HCT116 (cell line): ENCODE measurements around the gene RTL1.

Source experiments
- ATF3 ChIP-seq: IDR thresholded peaks from 2 replicates; pipeline ENCODE4 v1.6.1; 2012
- CEBPB ChIP-seq: IDR thresholded peaks from 2 replicates; pipeline ENCODE4 v1.6.1; 2012; ENCODE audit warnings: low read depth
- CTCF ChIP-seq, 3 experiments: fragments of 200-600 bp in 1 of 3; sonication (generic) in 1 of 3; IDR thresholded peaks in 2 of 3; conservative IDR thresholded peaks in 1 of 3; 2 replicates each; pipeline ENCODE4 v1.5.1; 2012 to 2017; ENCODE audit warnings: low read depth in 2 of 3, low read length in 2 of 3, antibody characterized with exemption in 1 of 3, borderline replicate concordance in 1 of 3, control low read depth in 1 of 3, mild to moderate bottlenecking in 1 of 3, mixed read lengths in 1 of 3, mixed run types in 1 of 3, moderate library complexity in 1 of 3; ENCODE audit not compliant: insufficient read depth in 1 of 3
- EZH2 ChIP-seq: fragments of 200-600 bp; sonication (generic); IDR thresholded peaks from 2 replicates; pipeline ENCODE4 v1.6.1; 2017; ENCODE audit warnings: antibody characterized with exemption, mixed run types
- FOSL1 ChIP-seq: IDR thresholded peaks from 2 replicates; pipeline ENCODE4 v1.6.1; 2012; ENCODE audit warnings: low read depth
- JUND ChIP-seq: IDR thresholded peaks from 2 replicates; pipeline ENCODE4 v1.6.1; 2012
- MAX ChIP-seq: IDR thresholded peaks from 2 replicates; pipeline ENCODE4 v1.6.1; 2012
- POLR2A ChIP-seq: IDR thresholded peaks from 2 replicates; pipeline ENCODE4 v1.7.0; 2011; ENCODE audit warnings: borderline replicate concordance; ENCODE audit not compliant: insufficient read depth, insufficient read length; ENCODE audit errors: extremely low read depth
- POLR2AphosphoS5 ChIP-seq: IDR thresholded peaks from 2 replicates; pipeline ENCODE4 v1.6.1; 2011; ENCODE audit warnings: mild to moderate bottlenecking, low read depth, low read length, moderate library complexity
- RAD21 ChIP-seq: IDR thresholded peaks from 2 replicates; pipeline ENCODE4 v1.6.1; 2012; ENCODE audit warnings: low read depth, mild to moderate bottlenecking
- SIN3A ChIP-seq: IDR thresholded peaks from 2 replicates; pipeline ENCODE4 v1.6.1; 2012; ENCODE audit warnings: low read depth

- TF ChIP-seq CTCF (IDR thresholded peaks at IDR 0.05 in 2 of 3, conservative IDR thresholded peaks at IDR 0.05 in 1 of 3; ENCODE audit: borderline replicate concordance in 1 of 3, insufficient read depth in 1 of 3, low read depth in 2 of 3, low read length in 2 of 3) (no peak), RAD21 (no peak), POLR2A (no peak), EZH2 (no peak), FOSL1 (no peak), SIN3A (no peak), MAX (no peak), POLR2AphosphoS5 (no peak), CEBPB (no peak), ATF3 (no peak), JUND (no peak)
Measured at GRCh38 chr14:100836311-100836805, 67.2 kb downstream of the RTL1 start.
